NCI-H146 treated with DMSO at 0.1 percent for 48 hours (cell line): Measurements from ENCODE around the gene ADNP.
"Not testable (repeated sequence)": the region's sequence is repeated elsewhere in the genome, so short reads cannot be mapped to it uniquely, and the experiment has no call there.

Experiments used
- DNase-seq: peaks from one replicate; lab custom pipeline; 2025; ENCODE audit not compliant: unreplicated experiment; lab: John Stamatoyannopoulos, UW

The ADNP gene

GRCh38 chr20:50903353-50904051 lies 27.7 kb downstream of the ADNP start:
- no peak for DNase-seq

- DNase-seq, result no peak
Measured at GRCh38 chr20:50901301-50901700, 29.9 kb downstream of the ADNP start.

GRCh38 chr20:50900261-50900660 lies 31.0 kb downstream of the ADNP start:
- DNase-seq, result no peak

GRCh38 chr20:50898475-50898874 lies 32.8 kb downstream of the ADNP start:
- no peak for DNase-seq

- no peak for DNase-seq
Measured at GRCh38 chr20:50895111-50895830, 36.0 kb downstream of the ADNP start.

GRCh38 chr20:50893620-50894019 lies 37.6 kb downstream of the ADNP start:
- no peak for DNase-seq

GRCh38 chr20:50892394-50892793 lies 38.8 kb downstream of the ADNP start:
- no peak for DNase-seq

- DNase-seq, result no peak
Measured at GRCh38 chr20:50891138-50891537, 40.1 kb downstream of the ADNP start.

GRCh38 chr20:50887576-50887975 lies 43.7 kb downstream of the ADNP start:
- no peak for DNase-seq

GRCh38 chr20:50886184-50886790 lies 45.0 kb downstream of the ADNP start:
- DNase-seq, result no peak

GRCh38 chr20:50885781-50886180 lies 45.5 kb downstream of the ADNP start:
- DNase-seq, result no peak

- no peak for DNase-seq
Measured at GRCh38 chr20:50885068-50885467, 46.2 kb downstream of the ADNP start.

GRCh38 chr20:50883856-50884255 lies 47.4 kb downstream of the ADNP start:
- DNase-seq, result no peak

GRCh38 chr20:50881759-50882424 lies 49.3 kb downstream of the ADNP start:
- not testable (repeated sequence) for DNase-seq

GRCh38 chr20:50879649-50880550 lies 51.3 kb downstream of the ADNP start:
- no peak for DNase-seq

GRCh38 chr20:50877232-50877743 lies 53.9 kb downstream of the ADNP start:
- DNase-seq, result no peak

- no peak for DNase-seq
Measured at GRCh38 chr20:50876816-50877215, 54.4 kb downstream of the ADNP start.

GRCh38 chr20:50876063-50876685 lies 55.1 kb downstream of the ADNP start:
- DNase-seq, result no peak

- no peak for DNase-seq
Measured at GRCh38 chr20:50874758-50875665, 56.2 kb downstream of the ADNP start.
